DOHH2 (cell line): ENCODE results near the gene UBE2F.

Experiments
- H3F3A ChIP-seq: fragments of 200-600 bp; sonication (generic), shearing (Covaris generic); 2 replicates; pipeline ENCODE4 v1.6.0; 2016; ENCODE audit warnings: antibody characterized with exemption, mild to moderate bottlenecking; ENCODE audit not compliant: control insufficient read depth, insufficient read depth
- H3K27ac ChIP-seq: fragments of 200-600 bp; sonication (generic); 2 replicates; pipeline ENCODE4 v1.5.1; 2014; ENCODE audit warnings: low read depth, mild to moderate bottlenecking, low read length, moderate library complexity
- H3K27me3 ChIP-seq: fragments of 200-600 bp; sonication (generic); 2 replicates; pipeline ENCODE4 v1.6.1; 2014; ENCODE audit warnings: mild to moderate bottlenecking, low read length, mixed read lengths; ENCODE audit not compliant: control insufficient read depth
- H3K36me3 ChIP-seq: fragments of 200-600 bp; sonication (generic); 2 replicates; pipeline ENCODE4 v1.6.1; 2014; ENCODE audit warnings: mild to moderate bottlenecking, low read length, moderate library complexity, mixed read lengths; ENCODE audit not compliant: control insufficient read depth
- H3K4me1 ChIP-seq: fragments of 200-600 bp; sonication (generic); 2 replicates; pipeline ENCODE4 v1.6.1; 2014; ENCODE audit warnings: mild to moderate bottlenecking, low read length, mixed read lengths; ENCODE audit not compliant: control insufficient read depth
- H3K4me2 ChIP-seq: fragments of 200-600 bp; sonication (generic); 2 replicates; pipeline ENCODE4 v1.6.0; 2014; ENCODE audit warnings: mild to moderate bottlenecking, low read length, moderate library complexity
- H3K4me3 ChIP-seq: fragments of 200-600 bp; sonication (generic); 2 replicates; pipeline ENCODE4 v1.5.1; 2014; ENCODE audit warnings: mild to moderate bottlenecking, low read length, mixed read lengths
- H3K79me2 ChIP-seq: fragments of 200-600 bp; sonication (generic); 2 replicates; pipeline ENCODE4 v1.6.1; 2014; ENCODE audit warnings: mild to moderate bottlenecking, low read length, mixed read lengths; ENCODE audit not compliant: control insufficient read depth
- H3K9me2 ChIP-seq: fragments of 200-600 bp; sonication (generic); replicated peaks from 2 replicates; pipeline ENCODE4 v1.6.1; 2014; ENCODE audit warnings: mild to moderate bottlenecking, low read length, mixed read lengths; ENCODE audit not compliant: control insufficient read depth
- H3K9me3 ChIP-seq: fragments of 200-600 bp; sonication (generic); 2 replicates; pipeline ENCODE4 v1.6.1; 2014; ENCODE audit warnings: antibody characterized with exemption, low read length, mixed read lengths; ENCODE audit not compliant: control insufficient read depth, insufficient read depth
- H4K20me1 ChIP-seq: fragments of 200-600 bp; sonication (generic); 2 replicates; pipeline ENCODE4 v1.6.0; 2014; ENCODE audit warnings: low read depth, mild to moderate bottlenecking, antibody characterized with exemption, low read length, moderate library complexity; ENCODE audit not compliant: control insufficient read depth, insufficient read depth
- CTCF ChIP-seq: fragments of 200-600 bp; sonication (generic); IDR thresholded peaks from one replicate; pipeline ENCODE4 v1.5.1; 2014; ENCODE audit warnings: antibody characterized with exemption, mild to moderate bottlenecking, low read depth, low read length; ENCODE audit not compliant: poor library complexity, severe bottlenecking
- EZH2phosphoT487 ChIP-seq: fragments of 200-600 bp; sonication (generic); IDR thresholded peaks from 2 replicates; pipeline ENCODE4 v1.6.1; 2017; ENCODE audit warnings: borderline replicate concordance, mild to moderate bottlenecking, antibody characterized with exemption, low read length, moderate library complexity, mixed read lengths

The UBE2F gene

GRCh38 chr2:238061315-238062202, 94.7 kb downstream of the UBE2F start:
- Histone ChIP-seq H3K79me2 (peaks cover 47% of the 10 kb centered on the region), H3K27ac (peak overlapping the region; percentile 19)

GRCh38 chr2:238063414-238064189, 96.8 kb downstream of the UBE2F start:
- no peaks in the 10 kb centered on the region for H4K20me1 ChIP-seq
- peaks cover 45% of the 10 kb centered on the region for H3K36me3 ChIP-seq
- peaks cover 2% of the 10 kb centered on the region; the same call in 1 of the 2 replicates for H3F3A ChIP-seq
- H3K9me2 ChIP-seq = no peaks in the 10 kb centered on the region
- H3K4me3 ChIP-seq = no peak overlapping the region
- H3K27me3 ChIP-seq = no peaks in the 10 kb centered on the region
- no peaks in the 10 kb centered on the region for H3K9me3 ChIP-seq
- peaks cover 22% of the 10 kb centered on the region for H3K4me1 ChIP-seq
- H3K4me2 ChIP-seq = no peak overlapping the region
- TF ChIP-seq EZH2phosphoT487 (no peak), CTCF (no peak)
- no peak overlapping the region for H3K27ac ChIP-seq
- peaks cover 47% of the 10 kb centered on the region for H3K79me2 ChIP-seq

More at GRCh38 chr2:238061315-238062202, 94.7 kb downstream of the UBE2F start:
- H3F3A ChIP-seq = peaks cover 2% of the 10 kb centered on the region; the same call in 1 of the 2 replicates
- TF ChIP-seq CTCF (no peak), EZH2phosphoT487 (no peak)
- peaks cover 27% of the 10 kb centered on the region for H3K36me3 ChIP-seq
- peak overlapping the region; percentile 90 for H3K4me2 ChIP-seq
- H4K20me1 ChIP-seq = no peaks in the 10 kb centered on the region
- peak overlapping the region; percentile 89 for H3K4me3 ChIP-seq
- peaks cover 19% of the 10 kb centered on the region for H3K4me1 ChIP-seq
- no peaks in the 10 kb centered on the region for H3K27me3 ChIP-seq
- no peaks in the 10 kb centered on the region for H3K9me3 ChIP-seq
- no peaks in the 10 kb centered on the region for H3K9me2 ChIP-seq

- Histone ChIP-seq H3K79me2 (peaks cover 47% of the 10 kb centered on the region), H3K27me3 (no peaks in the 10 kb centered on the region), H3K4me2 (no peak overlapping the region), H3K9me2 (no peaks in the 10 kb centered on the region), H3F3A (no peaks in the 10 kb centered on the region; the same call in 1 of the 2 replicates), H3K36me3 (peaks cover 50% of the 10 kb centered on the region), H3K27ac (no peak overlapping the region), H3K4me1 (peaks cover 21% of the 10 kb centered on the region), H3K9me3 (no peaks in the 10 kb centered on the region), H4K20me1 (no peaks in the 10 kb centered on the region), H3K4me3 (no peak overlapping the region)
- TF ChIP-seq EZH2phosphoT487 (no peak), CTCF (no peak)
Observed at GRCh38 chr2:238064376-238064775, 97.6 kb downstream of the UBE2F start.
